SH-SY5Y (cell line): Measurements from ENCODE around the gene DNAH9.

Experiments
- GATA2 ChIP-seq: IDR thresholded peaks from 2 replicates; pipeline ENCODE4 v1.6.1; 2011; ENCODE audit warnings: mild to moderate bottlenecking, low read depth, low read length
- GATA3 ChIP-seq: IDR thresholded peaks from 2 replicates; pipeline ENCODE4 v1.6.1; 2011; ENCODE audit warnings: low read depth, mild to moderate bottlenecking, low read length, moderate library complexity

DNA sequence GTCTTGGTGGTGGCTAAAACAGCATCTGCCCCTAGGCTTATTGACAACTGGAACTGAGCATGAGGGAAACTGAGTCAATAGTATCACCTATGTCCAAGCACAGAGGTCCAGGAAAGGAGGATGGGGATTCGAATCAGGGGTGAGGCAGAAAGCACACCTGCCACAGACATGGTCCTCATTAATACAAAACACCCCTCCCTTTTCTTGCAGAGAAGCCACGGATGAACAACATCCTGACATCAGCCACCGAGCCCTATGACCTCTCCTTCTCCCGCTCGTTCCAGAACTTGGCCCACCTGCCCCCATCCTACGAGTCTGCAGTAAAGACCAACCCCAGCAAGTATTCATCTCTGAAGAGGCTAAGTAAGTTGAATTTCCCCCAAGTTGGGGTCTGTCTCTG lies 42.7 kb upstream of the DNAH9 start:
- TF ChIP-seq GATA2 (no peak), GATA3 (no peak)
